A673 (cell line): ENCODE measurements around the gene LRIG3. TPM values are rescaled to one million over a fixed set of nuclear protein-coding genes. Genes with fewer than 3 reads are reported as not detected.

Experiments
- BruUV-seq: library from RNA; stranded (reverse); fragments of 400-500 nt; replicated peaks from 2 replicates; lab custom pipeline; 2021; lab: Mats Ljungman, UMichigan
- CTCF ChIA-PET: fragments of 300-600 bp; sonication (Branson Sonifier 250); formaldehyde crosslinking; loops from one replicate; lab custom pipeline; 2022; ENCODE audit warnings: antibody characterized with exemption; lab: Charles Lee
- POLR2A ChIA-PET: fragments of 300-600 bp; sonication (Branson Sonifier 250); formaldehyde crosslinking; loops from one replicate; lab custom pipeline; 2022; ENCODE audit warnings: antibody characterized with exemption; ENCODE audit not compliant: low non-redundant PET; lab: Charles Lee
- DNase-seq: peaks from one replicate; pipeline ENCODE4 v3.0.0-alpha.2; 2015; ENCODE audit warnings: low spot score
- H3K27ac ChIP-seq: fragments of 200-600 bp; sonication (generic); 2 replicates; pipeline ENCODE4 v1.5.1; 2016; ENCODE audit warnings: mixed run types, low read depth, mild to moderate bottlenecking, mixed read lengths, antibody characterized with exemption, low read length; ENCODE audit not compliant: poor library complexity, severe bottlenecking
- H3K27me3 ChIP-seq: fragments of 200-600 bp; sonication (generic); replicated peaks from 2 replicates; pipeline ENCODE4 v1.6.1; 2017; ENCODE audit warnings: mixed run types, low read depth, mild to moderate bottlenecking, mixed read lengths, antibody characterized with exemption, low read length; ENCODE audit not compliant: insufficient read depth, poor library complexity
- H3K36me3 ChIP-seq: fragments of 200-600 bp; sonication (generic); 2 replicates; pipeline ENCODE4 v1.6.1; 2016; ENCODE audit warnings: mixed run types, mild to moderate bottlenecking, mixed read lengths, antibody characterized with exemption, low read length; ENCODE audit not compliant: insufficient read depth, poor library complexity, severe bottlenecking
- H3K4me1 ChIP-seq: fragments of 200-600 bp; sonication (generic); 2 replicates; pipeline ENCODE4 v1.6.1; 2017; ENCODE audit warnings: mixed run types, mild to moderate bottlenecking, mixed read lengths, antibody characterized with exemption, low read length; ENCODE audit not compliant: insufficient read depth, poor library complexity, severe bottlenecking
- H3K4me3 ChIP-seq: fragments of 200-600 bp; sonication (generic); 2 replicates; pipeline ENCODE4 v1.5.1; 2016; ENCODE audit warnings: low read depth, mixed run types, mild to moderate bottlenecking, mixed read lengths, low read length; ENCODE audit not compliant: poor library complexity, severe bottlenecking
- H3K9me3 ChIP-seq: fragments of 200-600 bp; sonication (generic); 2 replicates; pipeline ENCODE4 v1.6.1; 2016; ENCODE audit warnings: mixed run types, low read depth, mild to moderate bottlenecking, mixed read lengths, antibody characterized with exemption, low read length; ENCODE audit not compliant: poor library complexity, severe bottlenecking
- CTCF ChIP-seq: fragments of 300-800, 200-600 bp; sonication (generic); conservative IDR thresholded peaks from 2 replicates; pipeline ENCODE4 v1.5.1; 2017; ENCODE audit warnings: low read depth, mild to moderate bottlenecking, antibody characterized with exemption, low read length, moderate library complexity, mixed read lengths
- EZH2 ChIP-seq: fragments of 200-600 bp; sonication (generic); IDR thresholded peaks from 2 replicates; pipeline ENCODE4 v1.6.1; 2017; ENCODE audit warnings: borderline replicate concordance, low read depth, mild to moderate bottlenecking, mixed read lengths, antibody characterized with exemption, low read length; ENCODE audit not compliant: poor library complexity, severe bottlenecking
- intact Hi-C: fragments of 100-400 bp; cut with micrococcal nuclease; formaldehyde crosslinking; loops from one replicate; pipeline ENCODE4 v1.10.0; 2022; ENCODE audit not compliant: unreplicated experiment
- total RNA-seq: library from RNA; stranded (reverse); gene quantifications from 2 replicates; pipeline ENCODE4 v1.2.3, GENCODE V29; 2021

Gene LRIG3
- total RNA-seq, 1 experiment from 2014 or later, result 13.4 TPM

DNA sequence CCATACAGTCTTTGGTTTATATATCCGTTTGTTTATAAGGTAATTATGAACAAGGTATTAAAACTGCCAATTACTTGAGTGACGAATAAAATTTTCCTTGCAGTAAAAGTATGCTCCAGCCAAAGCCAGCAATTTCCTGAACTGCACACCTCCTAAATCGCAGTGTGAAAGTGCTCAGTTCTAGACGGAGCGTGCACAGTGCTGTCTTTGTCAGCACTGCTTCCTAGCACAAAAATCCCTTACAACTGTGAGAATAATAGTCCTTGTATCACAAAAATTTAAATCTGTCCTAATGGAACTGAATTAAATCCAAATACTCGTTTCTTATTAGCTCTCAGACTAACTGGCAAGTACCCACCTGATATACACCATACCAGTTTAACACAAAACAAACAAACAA lies 26.3 kb downstream of the LRIG3 start:
- Histone ChIP-seq H3K9me3 (no peaks in the 10 kb centered on the region), H3K4me1 (peaks cover 18% of the 10 kb centered on the region), H3K4me3 (no peak overlapping the region), H3K27ac (no peak overlapping the region), H3K27me3 (no peaks in the 10 kb centered on the region), H3K36me3 (no peaks in the 10 kb centered on the region)
- DNase-seq, result no peak
- ChIA-PET CTCF (no interaction called here), POLR2A (no interaction called here)
- TF ChIP-seq EZH2 (no peak), CTCF (no peak)
- intact Hi-C loops, result no loop called here
- no TSS peak for BruUV-seq

GRCh38 chr12:58893495-58893894 lies 26.8 kb downstream of the LRIG3 start:
- peaks cover 22% of the 10 kb centered on the region for H3K4me1 ChIP-seq
- ChIA-PET CTCF (no interaction called here), POLR2A (no interaction called here)
- no peaks in the 10 kb centered on the region for H3K27me3 ChIP-seq
- intact Hi-C loops, result no loop called here
- H3K9me3 ChIP-seq, result no peaks in the 10 kb centered on the region
- H3K27ac ChIP-seq, result no peak overlapping the region
- DNase-seq, result no peak
- no peak overlapping the region for H3K4me3 ChIP-seq
- H3K36me3 ChIP-seq, result peaks cover 4% of the 10 kb centered on the region
- TF ChIP-seq EZH2 (no peak), CTCF (no peak)
- BruUV-seq, result no TSS peak

- no TSS peak for BruUV-seq
- peaks cover 31% of the 10 kb centered on the region for H3K4me1 ChIP-seq
- no peak overlapping the region for H3K4me3 ChIP-seq
- H3K36me3 ChIP-seq, result peaks cover 18% of the 10 kb centered on the region
- H3K9me3 ChIP-seq, result no peaks in the 10 kb centered on the region
- DNase-seq, result no peak
- TF ChIP-seq CTCF, result no peak
- no peak for TF ChIP-seq EZH2
- CTCF ChIA-PET, result no interaction called here
- POLR2A ChIA-PET, result no interaction called here
- H3K27me3 ChIP-seq, result no peaks in the 10 kb centered on the region
- intact Hi-C loops, result no loop called here
- H3K27ac ChIP-seq, result no peak overlapping the region
Measured at GRCh38 chr12:58889557-58889956, 30.7 kb downstream of the LRIG3 start.
